MCF 10A (cell line): ENCODE data around the gene FZR1. TPM values are rescaled to one million over a fixed set of nuclear protein-coding genes. Genes with fewer than 3 reads are reported as not detected.

ENCODE experiments used
- BruUV-seq: library from RNA; stranded (reverse); fragments of 400-500 nt; replicated peaks from 2 replicates; lab custom pipeline; 2021; lab: Mats Ljungman, UMichigan
- CTCF ChIA-PET: fragments of 300-600 bp; sonication (Branson Sonifier 250); formaldehyde crosslinking; extraction: SDS; loops from one replicate; lab custom pipeline; 2021; ENCODE audit warnings: antibody characterized with exemption, inconsistent platforms; lab: Yijun Ruan, JAX
- POLR2A ChIA-PET: fragments of 300-600, 350-650 bp; sonication (Branson Sonifier 250); formaldehyde crosslinking; extraction: SDS; loops from one replicate; lab custom pipeline; 2020; ENCODE audit warnings: antibody characterized with exemption, inconsistent platforms; lab: Yijun Ruan, JAX
- DNase-seq: peaks from one replicate; pipeline ENCODE4 v3.0.0-alpha.2; 2018; ENCODE audit not compliant: unreplicated experiment
- H3K27ac Mint-ChIP-seq: one replicate; pipeline ENCODE4 v1.8.0; 2022; ENCODE audit warnings: mild to moderate bottlenecking, low read depth, mixed read lengths; ENCODE audit not compliant: unreplicated experiment
- H3K27me3 Mint-ChIP-seq: one replicate; pipeline ENCODE4 v1.8.0; 2022; ENCODE audit warnings: mixed read lengths; ENCODE audit not compliant: insufficient read depth, unreplicated experiment
- H3K36me3 Mint-ChIP-seq: one replicate; pipeline ENCODE4 v1.8.0; 2022; ENCODE audit warnings: mild to moderate bottlenecking, moderate library complexity, mixed read lengths; ENCODE audit not compliant: insufficient read depth, unreplicated experiment
- H3K4me1 Mint-ChIP-seq: one replicate; pipeline ENCODE4 v1.8.0; 2022; ENCODE audit warnings: mixed read lengths; ENCODE audit not compliant: insufficient read depth, unreplicated experiment
- H3K4me3 Mint-ChIP-seq: one replicate; pipeline ENCODE4 v1.8.0; 2022; ENCODE audit warnings: mild to moderate bottlenecking, moderate library complexity, mixed read lengths; ENCODE audit not compliant: unreplicated experiment
- H3K9me3 Mint-ChIP-seq: one replicate; pipeline ENCODE4 v1.8.0; 2022; ENCODE audit warnings: mixed read lengths; ENCODE audit not compliant: unreplicated experiment
- CTCF ChIP-seq: fragments of 200-600 bp; IDR thresholded peaks from one replicate; pipeline ENCODE4 v1.8.0; 2022; ENCODE audit warnings: antibody characterized with exemption, mild to moderate bottlenecking; ENCODE audit not compliant: unreplicated experiment
- intact Hi-C: fragments of 100-400 bp; cut with micrococcal nuclease; formaldehyde crosslinking; loops from 2 replicates; pipeline ENCODE4 v1.14.1; 2022
- total RNA-seq: library from RNA; stranded (reverse); gene quantifications from 2 replicates; pipeline ENCODE4 v1.2.3, GENCODE V29; 2022

Gene FZR1
- total RNA-seq, 1 experiment from 2014 or later = 48.9 TPM

- ChIA-PET CTCF (interaction anchor here (1.0 kb wide), 1 partner anchor 14 kb away, joined by 4 read pairs; no protein-coding TSS in a partner anchor), POLR2A (interaction anchor here (1.0 kb wide), 1 partner anchor 11 kb away, joined by 3 read pairs; no protein-coding TSS in a partner anchor)
- Mint-ChIP-seq H3K27me3 (no peaks in the 10 kb centered on the region), H3K36me3 (peaks cover 79% of the 10 kb centered on the region), H3K27ac (no peak overlapping the region), H3K4me1 (no peaks in the 10 kb centered on the region), H3K4me3 (no peak overlapping the region), H3K9me3 (no peaks in the 10 kb centered on the region)
- TF ChIP-seq CTCF = no peak
- intact Hi-C loops = no loop called here
- DNase-seq = no peak
- BruUV-seq = no TSS peak
Measured at GRCh38 chr19:3458229-3459088, 47.7 kb upstream of the FZR1 start.

GRCh38 chr19:3459089-3459881 is 46.8 kb upstream of the FZR1 start:
- H3K27me3 Mint-ChIP-seq = no peaks in the 10 kb centered on the region
- H3K9me3 Mint-ChIP-seq = no peaks in the 10 kb centered on the region
- no peaks in the 10 kb centered on the region for H3K4me1 Mint-ChIP-seq
- no TSS peak for BruUV-seq
- POLR2A ChIA-PET = no interaction called here
- CTCF ChIA-PET = interaction anchor here (1.0 kb wide), 1 partner anchor 13 kb away, joined by 4 read pairs; no protein-coding TSS in a partner anchor
- no peak overlapping the region for H3K27ac Mint-ChIP-seq
- peaks cover 79% of the 10 kb centered on the region for H3K36me3 Mint-ChIP-seq
- intact Hi-C loops = no loop called here
- peak; percentile 41 for DNase-seq
- no peak overlapping the region for H3K4me3 Mint-ChIP-seq
- TF ChIP-seq CTCF = no peak

- Mint-ChIP-seq H3K27ac (no peak overlapping the region), H3K4me1 (no peaks in the 10 kb centered on the region), H3K27me3 (no peaks in the 10 kb centered on the region), H3K9me3 (no peaks in the 10 kb centered on the region), H3K36me3 (peaks cover 79% of the 10 kb centered on the region), H3K4me3 (no peak overlapping the region)
- BruUV-seq = no TSS peak
- DNase-seq = no peak
- intact Hi-C loops = no loop called here
- CTCF ChIA-PET = interaction anchor here (2.2 kb wide), 1 partner anchor 13 kb away, joined by 7 read pairs; no protein-coding TSS in a partner anchor
- POLR2A ChIA-PET = no interaction called here
- TF ChIP-seq CTCF = no peak
Measured at GRCh38 chr19:3459965-3460582, 46.0 kb upstream of the FZR1 start.
